ENCODE measurements around the gene C4B.
"Not testable (repeated sequence)": the region's sequence is repeated elsewhere in the genome, so short reads cannot be mapped to it uniquely, and the experiment has no call there.

C4B gene

GRCh38 chr6:32041050-32041321 lies 26.4 kb downstream of the C4B start:
- not testable (repeated sequence) for H3K27me3 ChIP-seq (ENCODE audit: control insufficient read depth, insufficient read depth, low read length); H3K36me3 ChIP-seq (ENCODE audit: control insufficient read depth, insufficient read depth, low read length); H3K4me1 ChIP-seq (ENCODE audit: control insufficient read depth, insufficient read depth, low read length); H3K4me3 ChIP-seq (ENCODE audit: low read depth, low read length); H3K9ac ChIP-seq (ENCODE audit: low read depth, low read length); H3K9me3 ChIP-seq (ENCODE audit: control insufficient read depth, insufficient read depth, low read length)

DNA sequence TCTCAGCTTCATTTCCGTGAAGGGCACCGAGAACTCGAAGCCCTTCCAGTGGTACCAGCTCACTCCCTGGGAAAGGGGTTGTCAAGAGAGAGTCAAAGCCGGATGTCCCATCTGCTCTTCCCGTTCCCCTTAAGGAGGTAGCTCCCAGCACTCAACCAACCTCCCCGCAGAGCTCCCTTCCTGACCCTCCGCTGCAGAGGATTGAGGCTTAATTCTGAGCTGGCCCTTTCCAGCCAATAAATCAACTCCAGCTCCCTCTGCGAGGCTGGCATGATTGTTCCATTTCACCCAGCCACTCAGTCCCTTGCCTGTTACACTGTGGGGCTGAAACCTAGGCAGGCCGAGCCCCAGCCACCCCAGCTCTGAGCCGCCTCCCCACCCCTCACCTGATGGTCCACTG lies 26.8 kb downstream of the C4B start:
- H3K9me3 ChIP-seq (ENCODE audit: control insufficient read depth, insufficient read depth, low read length); H3K4me1 ChIP-seq (ENCODE audit: control insufficient read depth, insufficient read depth, low read length); H3K9ac ChIP-seq (ENCODE audit: low read depth, low read length); H3K27me3 ChIP-seq (ENCODE audit: control insufficient read depth, insufficient read depth, low read length); H3K4me3 ChIP-seq (ENCODE audit: low read depth, low read length); H3K36me3 ChIP-seq (ENCODE audit: control insufficient read depth, insufficient read depth, low read length): not testable (repeated sequence)

- not testable (repeated sequence) for H3K9ac ChIP-seq (ENCODE audit: low read depth, low read length); H3K36me3 ChIP-seq (ENCODE audit: control insufficient read depth, insufficient read depth, low read length); H3K27me3 ChIP-seq (ENCODE audit: control insufficient read depth, insufficient read depth, low read length); H3K9me3 ChIP-seq (ENCODE audit: control insufficient read depth, insufficient read depth, low read length); H3K4me3 ChIP-seq (ENCODE audit: low read depth, low read length); H3K4me1 ChIP-seq (ENCODE audit: control insufficient read depth, insufficient read depth, low read length)
Measured at GRCh38 chr6:32042276-32042675, 27.7 kb downstream of the C4B start.

DNA sequence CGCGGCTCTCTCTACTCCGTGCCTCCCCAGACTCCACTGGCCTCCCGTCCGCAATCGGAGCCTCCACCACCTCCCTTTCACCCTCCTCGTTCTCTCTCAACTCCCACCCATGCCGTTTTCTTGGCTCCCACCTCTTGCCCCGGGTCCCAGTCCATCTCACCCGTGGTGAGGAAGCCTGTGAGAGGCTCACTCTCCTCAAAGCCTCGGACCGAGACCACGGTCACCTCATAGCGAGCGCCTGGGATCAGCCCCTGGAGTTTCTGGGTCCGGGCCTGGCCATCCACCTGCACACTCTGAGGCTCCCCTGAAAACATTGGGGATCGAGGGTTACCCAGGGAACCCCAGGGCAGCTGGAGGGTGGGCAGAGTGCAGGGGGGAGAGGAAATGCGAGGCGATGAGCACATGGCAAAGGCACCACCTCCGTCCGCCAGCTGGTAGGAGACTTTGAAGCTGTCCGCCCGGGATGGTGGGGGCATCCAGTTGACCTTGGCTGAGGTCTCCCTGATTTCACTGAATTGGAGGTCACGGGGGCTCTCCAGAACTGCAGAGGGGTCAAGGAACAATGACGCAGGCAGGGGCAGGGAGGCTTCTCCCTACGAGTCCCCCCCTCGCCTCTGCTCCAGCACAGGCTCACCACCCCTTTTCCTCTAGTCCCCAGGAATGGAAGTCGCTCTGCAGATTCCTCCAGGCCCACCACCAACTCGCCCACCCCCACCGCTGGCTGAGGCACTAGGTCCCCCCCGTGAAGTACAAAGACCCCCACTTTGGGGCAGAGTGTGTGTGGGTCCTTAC lies 29.2 kb downstream of the C4B start:
- H3K9ac ChIP-seq (ENCODE audit: low read depth, low read length); H3K4me1 ChIP-seq (ENCODE audit: control insufficient read depth, insufficient read depth, low read length); H3K36me3 ChIP-seq (ENCODE audit: control insufficient read depth, insufficient read depth, low read length): not testable (repeated sequence)

GRCh38 chr6:32044916-32045315 lies 30.3 kb downstream of the C4B start:
- not testable (repeated sequence) for H3K4me3 ChIP-seq (ENCODE audit: low read depth, low read length); H3K4me1 ChIP-seq (ENCODE audit: control insufficient read depth, insufficient read depth, low read length); H3K27me3 ChIP-seq (ENCODE audit: control insufficient read depth, insufficient read depth, low read length); H3K36me3 ChIP-seq (ENCODE audit: control insufficient read depth, insufficient read depth, low read length); H3K9me3 ChIP-seq (ENCODE audit: control insufficient read depth, insufficient read depth, low read length); H3K9ac ChIP-seq (ENCODE audit: low read depth, low read length)

More for the DNA sequence above, 29.2 kb downstream of the C4B start:
- not testable (repeated sequence) for H3K27me3 ChIP-seq (ENCODE audit: control insufficient read depth, insufficient read depth, low read length); H3K9me3 ChIP-seq (ENCODE audit: control insufficient read depth, insufficient read depth, low read length); H3K4me3 ChIP-seq (ENCODE audit: low read depth, low read length)

DNA sequence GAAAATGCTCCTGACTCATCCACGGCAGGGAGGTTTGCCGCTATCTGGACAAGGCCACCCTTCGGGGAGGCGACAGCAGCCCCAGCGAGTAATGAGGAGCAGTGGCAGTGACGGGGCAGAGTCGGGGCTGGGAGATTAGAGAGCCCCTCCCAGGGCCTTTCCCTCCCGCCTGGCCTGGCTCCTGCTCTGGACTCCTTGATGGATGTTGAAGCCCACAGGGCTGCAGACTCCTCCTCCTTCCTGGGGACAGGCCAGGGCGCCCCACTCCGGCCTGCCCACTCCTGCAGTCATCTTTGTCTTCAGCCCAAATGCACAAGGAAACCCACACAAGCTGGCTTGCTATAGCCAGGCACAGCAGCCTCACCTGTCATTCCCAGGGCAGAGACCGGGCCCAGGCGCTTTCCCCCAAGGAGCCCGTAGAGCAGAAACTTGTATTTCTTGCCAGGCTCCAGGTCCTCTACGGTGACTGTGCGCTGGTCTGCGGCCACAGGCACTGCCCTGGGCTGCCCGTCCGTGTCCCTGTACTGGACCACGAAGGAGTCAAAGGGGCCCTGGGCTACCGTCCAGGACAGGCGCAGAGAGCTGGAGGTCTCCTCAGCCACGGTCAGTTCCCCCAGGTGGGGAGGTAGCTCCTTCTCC lies 31.3 kb downstream of the C4B start:
- Histone ChIP-seq H3K9ac (ENCODE audit: low read depth, low read length) (no peak overlapping the region), H3K36me3 (ENCODE audit: control insufficient read depth, insufficient read depth, low read length) (no peaks in the 10 kb centered on the region), H3K27me3 (ENCODE audit: control insufficient read depth, insufficient read depth, low read length) (no peaks in the 10 kb centered on the region), H3K9me3 (ENCODE audit: control insufficient read depth, insufficient read depth, low read length) (no peaks in the 10 kb centered on the region), H3K4me1 (ENCODE audit: control insufficient read depth, insufficient read depth, low read length) (no peaks in the 10 kb centered on the region), H3K4me3 (ENCODE audit: low read depth, low read length) (no peak overlapping the region)

GRCh38 chr6:32046450-32047083 lies 32.0 kb downstream of the C4B start:
- Histone ChIP-seq H3K27me3 (ENCODE audit: control insufficient read depth, insufficient read depth, low read length) (no peaks in the 10 kb centered on the region), H3K9ac (ENCODE audit: low read depth, low read length) (no peak overlapping the region), H3K36me3 (ENCODE audit: control insufficient read depth, insufficient read depth, low read length) (no peaks in the 10 kb centered on the region), H3K4me3 (ENCODE audit: low read depth, low read length) (no peak overlapping the region), H3K4me1 (ENCODE audit: control insufficient read depth, insufficient read depth, low read length) (no peaks in the 10 kb centered on the region), H3K9me3 (ENCODE audit: control insufficient read depth, insufficient read depth, low read length) (no peaks in the 10 kb centered on the region)

DNA sequence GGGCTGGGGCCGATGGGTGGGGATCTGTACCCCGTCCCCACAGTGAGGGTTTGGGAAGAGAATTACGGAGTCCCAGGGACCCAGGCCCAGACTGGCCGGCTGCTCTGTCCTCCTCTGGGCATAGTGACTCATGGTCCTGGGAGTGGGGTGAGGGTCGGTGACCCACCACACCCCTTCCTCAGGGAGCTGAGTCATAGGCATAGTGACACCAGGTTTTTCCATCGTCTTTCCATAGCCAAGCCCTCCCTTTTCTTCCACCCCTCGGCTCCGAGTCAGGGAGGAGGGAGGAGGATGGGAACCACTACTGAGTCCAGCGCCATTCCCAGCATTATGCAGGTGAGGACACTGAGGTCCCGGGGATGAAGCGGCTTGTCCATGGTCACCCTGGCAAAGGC lies 32.5 kb downstream of the C4B start:
- Histone ChIP-seq H3K36me3 (ENCODE audit: control insufficient read depth, insufficient read depth, low read length) (no peaks in the 10 kb centered on the region), H3K9me3 (ENCODE audit: control insufficient read depth, insufficient read depth, low read length) (no peaks in the 10 kb centered on the region), H3K4me1 (ENCODE audit: control insufficient read depth, insufficient read depth, low read length) (no peaks in the 10 kb centered on the region), H3K27me3 (ENCODE audit: control insufficient read depth, insufficient read depth, low read length) (no peaks in the 10 kb centered on the region), H3K9ac (ENCODE audit: low read depth, low read length) (no peak overlapping the region), H3K4me3 (ENCODE audit: low read depth, low read length) (no peak overlapping the region)

- H3K36me3 ChIP-seq (ENCODE audit: control insufficient read depth, insufficient read depth, low read length) = no peaks in the 10 kb centered on the region
- H3K4me1 ChIP-seq (ENCODE audit: control insufficient read depth, insufficient read depth, low read length) = no peaks in the 10 kb centered on the region
- no peaks in the 10 kb centered on the region for H3K9me3 ChIP-seq (ENCODE audit: control insufficient read depth, insufficient read depth, low read length)
- H3K27me3 ChIP-seq (ENCODE audit: control insufficient read depth, insufficient read depth, low read length) = no peaks in the 10 kb centered on the region
- H3K9ac ChIP-seq (ENCODE audit: low read depth, low read length) = no peak overlapping the region
- no peak overlapping the region for H3K4me3 ChIP-seq (ENCODE audit: low read depth, low read length)
Measured at GRCh38 chr6:32047539-32047854, 32.9 kb downstream of the C4B start.

GRCh38 chr6:32047855-32048766 lies 33.5 kb downstream of the C4B start:
- Histone ChIP-seq H3K27me3 (ENCODE audit: control insufficient read depth, insufficient read depth, low read length) (no peaks in the 10 kb centered on the region), H3K9ac (ENCODE audit: low read depth, low read length) (no peak overlapping the region), H3K36me3 (ENCODE audit: control insufficient read depth, insufficient read depth, low read length) (no peaks in the 10 kb centered on the region), H3K4me1 (ENCODE audit: control insufficient read depth, insufficient read depth, low read length) (no peaks in the 10 kb centered on the region), H3K4me3 (ENCODE audit: low read depth, low read length) (no peak overlapping the region), H3K9me3 (ENCODE audit: control insufficient read depth, insufficient read depth, low read length) (no peaks in the 10 kb centered on the region)

- H3K4me3 ChIP-seq (ENCODE audit: low read depth, low read length); H3K36me3 ChIP-seq (ENCODE audit: control insufficient read depth, insufficient read depth, low read length); H3K9me3 ChIP-seq (ENCODE audit: control insufficient read depth, insufficient read depth, low read length); H3K9ac ChIP-seq (ENCODE audit: low read depth, low read length); H3K4me1 ChIP-seq (ENCODE audit: control insufficient read depth, insufficient read depth, low read length); H3K27me3 ChIP-seq (ENCODE audit: control insufficient read depth, insufficient read depth, low read length): not testable (repeated sequence)
Measured at GRCh38 chr6:32049149-32049548, 34.6 kb downstream of the C4B start.

GRCh38 chr6:32049736-32050135 lies 35.1 kb downstream of the C4B start:
- not testable (repeated sequence) for H3K4me1 ChIP-seq (ENCODE audit: control insufficient read depth, insufficient read depth, low read length)

More at GRCh38 chr6:32049736-32050135, 35.1 kb downstream of the C4B start:
- H3K4me3 ChIP-seq (ENCODE audit: low read depth, low read length); H3K27me3 ChIP-seq (ENCODE audit: control insufficient read depth, insufficient read depth, low read length); H3K36me3 ChIP-seq (ENCODE audit: control insufficient read depth, insufficient read depth, low read length); H3K9me3 ChIP-seq (ENCODE audit: control insufficient read depth, insufficient read depth, low read length); H3K9ac ChIP-seq (ENCODE audit: low read depth, low read length): not testable (repeated sequence)

Data from iPS-15b (cell line).